ENCODE measurements around the gene MBTPS1.
"Not testable (repeated sequence)": the region's sequence is repeated elsewhere in the genome, so short reads cannot be mapped to it uniquely, and the experiment has no call there.

MBTPS1 gene

GRCh38 chr16:84120023-84120422 is 3.3 kb upstream of the MBTPS1 start:
- no peak for TF ChIP-seq ZNF8 (CRISPR knock-in tag; IDR thresholded peaks at IDR 0.05)
- TF ChIP-seq CSRNP3 (CRISPR knock-in tag; IDR thresholded peaks at IDR 0.05) = no peak
- no peak for TF ChIP-seq ZC3H10 (CRISPR knock-in tag; IDR thresholded peaks at IDR 0.05)
- no peak for TF ChIP-seq ZNF70 (CRISPR knock-in tag; IDR thresholded peaks at IDR 0.05)
- TF ChIP-seq ZNF565 (CRISPR knock-in tag; conservative IDR thresholded peaks at IDR 0.05; ENCODE audit: low read depth) = no peak
- no peak for TF ChIP-seq RARB (CRISPR knock-in tag; IDR thresholded peaks at IDR 0.05)
- no peak for TF ChIP-seq POU6F1 (CRISPR knock-in tag; IDR thresholded peaks at IDR 0.05; ENCODE audit: borderline replicate concordance, low read depth)
- no peak for TF ChIP-seq TCF4 (CRISPR knock-in tag; IDR thresholded peaks at IDR 0.05; ENCODE audit: borderline replicate concordance)
- no peak for TF ChIP-seq BACH2 (CRISPR knock-in tag; IDR thresholded peaks at IDR 0.05; ENCODE audit: borderline replicate concordance)
- no peak for TF ChIP-seq ISL1 (CRISPR knock-in tag; IDR thresholded peaks at IDR 0.05)
- TF ChIP-seq GLIS3 (CRISPR knock-in tag; IDR thresholded peaks at IDR 0.05) = no peak
- no peak for TF ChIP-seq ESRRG (CRISPR knock-in tag; IDR thresholded peaks at IDR 0.05)
- no peak for TF ChIP-seq PATZ1 (CRISPR knock-in tag; IDR thresholded peaks at IDR 0.05; ENCODE audit: borderline replicate concordance)
- no peak for ATAC-seq

DNA sequence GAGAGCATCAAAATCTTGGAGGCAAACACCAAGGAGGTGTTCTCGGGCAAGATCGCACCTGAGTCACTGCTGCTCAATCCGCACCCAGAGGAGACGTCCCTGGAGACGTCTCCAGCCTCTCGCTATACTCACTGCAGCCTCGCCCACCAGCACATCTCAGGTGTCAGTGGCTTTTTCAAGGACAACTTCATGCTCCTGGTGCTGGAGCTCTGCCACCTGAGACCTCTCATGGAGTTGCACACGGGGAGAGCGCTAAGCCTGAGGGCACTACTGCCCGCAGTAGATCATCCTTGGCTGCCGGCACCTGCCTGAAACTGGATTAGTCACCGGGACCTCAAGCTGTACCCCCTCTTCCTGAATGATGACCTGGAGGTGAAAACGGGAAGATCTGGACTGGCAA is 2.6 kb upstream of the MBTPS1 start:
- TF ChIP-seq ZFP3 (CRISPR knock-in tag; IDR thresholded peaks at IDR 0.05) (no peak), POU6F1 (CRISPR knock-in tag; IDR thresholded peaks at IDR 0.05; ENCODE audit: borderline replicate concordance, low read depth) (no peak)
- no peak for ATAC-seq

- not testable (repeated sequence) for ATAC-seq
These were observed 1.6 kb upstream of the MBTPS1 start for GRCh38 chr16:84118315-84118714.

DNA sequence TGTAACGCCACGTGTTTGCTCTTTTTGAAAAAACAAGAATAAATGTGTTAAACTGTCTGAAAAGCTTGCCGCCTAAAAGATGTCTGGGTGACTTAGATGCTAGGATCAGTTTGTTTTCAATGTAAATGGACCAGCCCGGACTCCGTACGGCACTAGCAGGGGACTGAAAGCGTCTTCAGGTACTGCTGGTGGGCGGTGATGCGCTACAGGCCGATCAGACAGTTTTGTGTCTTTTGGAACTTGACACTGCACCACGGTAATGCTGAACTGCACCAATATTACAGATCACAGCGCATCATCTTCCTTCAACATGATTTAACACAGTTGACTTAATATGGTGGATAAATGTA is 727 bp upstream of the MBTPS1 start:
- peak; percentile 27 for ATAC-seq
- no peak for TF ChIP-seq RARB (CRISPR knock-in tag; IDR thresholded peaks at IDR 0.05)
- TF ChIP-seq ZFP3 (CRISPR knock-in tag; IDR thresholded peaks at IDR 0.05) = no peak
- no peak for TF ChIP-seq ESRRG (CRISPR knock-in tag; IDR thresholded peaks at IDR 0.05)
- no peak for TF ChIP-seq BACH2 (CRISPR knock-in tag; IDR thresholded peaks at IDR 0.05; ENCODE audit: borderline replicate concordance)
- TF ChIP-seq ZNF565 (CRISPR knock-in tag; conservative IDR thresholded peaks at IDR 0.05; ENCODE audit: low read depth) = no peak
- TF ChIP-seq OSR1 (CRISPR knock-in tag; IDR thresholded peaks at IDR 0.05) = no peak
- no peak for TF ChIP-seq ZNF8 (CRISPR knock-in tag; IDR thresholded peaks at IDR 0.05)
- TF ChIP-seq, protein P1, sequence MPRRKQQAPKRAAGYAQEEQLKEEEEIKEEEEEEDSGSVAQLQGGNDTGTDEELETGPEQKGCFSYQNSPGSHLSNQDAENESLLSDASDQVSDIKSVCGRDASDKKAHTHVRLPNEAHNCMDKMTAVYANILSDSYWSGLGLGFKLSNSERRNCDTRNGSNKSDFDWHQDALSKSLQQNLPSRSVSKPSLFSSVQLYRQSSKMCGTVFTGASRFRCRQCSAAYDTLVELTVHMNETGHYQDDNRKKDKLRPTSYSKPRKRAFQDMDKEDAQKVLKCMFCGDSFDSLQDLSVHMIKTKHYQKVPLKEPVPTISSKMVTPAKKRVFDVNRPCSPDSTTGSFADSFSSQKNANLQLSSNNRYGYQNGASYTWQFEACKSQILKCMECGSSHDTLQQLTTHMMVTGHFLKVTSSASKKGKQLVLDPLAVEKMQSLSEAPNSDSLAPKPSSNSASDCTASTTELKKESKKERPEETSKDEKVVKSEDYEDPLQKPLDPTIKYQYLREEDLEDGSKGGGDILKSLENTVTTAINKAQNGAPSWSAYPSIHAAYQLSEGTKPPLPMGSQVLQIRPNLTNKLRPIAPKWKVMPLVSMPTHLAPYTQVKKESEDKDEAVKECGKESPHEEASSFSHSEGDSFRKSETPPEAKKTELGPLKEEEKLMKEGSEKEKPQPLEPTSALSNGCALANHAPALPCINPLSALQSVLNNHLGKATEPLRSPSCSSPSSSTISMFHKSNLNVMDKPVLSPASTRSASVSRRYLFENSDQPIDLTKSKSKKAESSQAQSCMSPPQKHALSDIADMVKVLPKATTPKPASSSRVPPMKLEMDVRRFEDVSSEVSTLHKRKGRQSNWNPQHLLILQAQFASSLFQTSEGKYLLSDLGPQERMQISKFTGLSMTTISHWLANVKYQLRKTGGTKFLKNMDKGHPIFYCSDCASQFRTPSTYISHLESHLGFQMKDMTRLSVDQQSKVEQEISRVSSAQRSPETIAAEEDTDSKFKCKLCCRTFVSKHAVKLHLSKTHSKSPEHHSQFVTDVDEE (CRISPR knock-in tag; IDR thresholded peaks at IDR 0.05) = no peak
- no peak for TF ChIP-seq SNAI2 (CRISPR knock-in tag; IDR thresholded peaks at IDR 0.05)
- no peak for TF ChIP-seq CSRNP3 (CRISPR knock-in tag; IDR thresholded peaks at IDR 0.05)
- TF ChIP-seq ISL1 (CRISPR knock-in tag; IDR thresholded peaks at IDR 0.05) = no peak
- no peak for TF ChIP-seq TCF4 (CRISPR knock-in tag; IDR thresholded peaks at IDR 0.05; ENCODE audit: borderline replicate concordance)
